Calu3 (cell line): Measurements from ENCODE around the gene NOCT. TPM values are rescaled to one million over a fixed set of nuclear protein-coding genes. Genes with fewer than 3 reads are reported as not detected.

ENCODE experiments used
- BruUV-seq: library from RNA; stranded (reverse); fragments of 400-500 nt; replicated peaks from 2 replicates; lab custom pipeline; 2021; lab: Mats Ljungman, UMichigan
- CTCF ChIA-PET: fragments of 300-600 bp; sonication (Branson Sonifier 250); formaldehyde crosslinking; loops from one replicate; lab custom pipeline; 2022; ENCODE audit warnings: antibody characterized with exemption; lab: Charles Lee
- DNase-seq: peaks from one replicate; pipeline ENCODE4 v3.0.0; 2022
- H3K27ac Mint-ChIP-seq: one replicate; pipeline ENCODE4 v1.8.0; 2022; ENCODE audit warnings: mixed read lengths; ENCODE audit not compliant: unreplicated experiment
- H3K27me3 Mint-ChIP-seq: one replicate; pipeline ENCODE4 v1.8.0; 2022; ENCODE audit warnings: mixed read lengths; ENCODE audit not compliant: unreplicated experiment
- H3K36me3 Mint-ChIP-seq: one replicate; pipeline ENCODE4 v1.8.0; 2022; ENCODE audit warnings: mild to moderate bottlenecking, moderate library complexity, mixed read lengths; ENCODE audit not compliant: insufficient read depth, unreplicated experiment
- H3K4me1 Mint-ChIP-seq: one replicate; pipeline ENCODE4 v1.8.0; 2022; ENCODE audit warnings: mild to moderate bottlenecking, low read depth, mixed read lengths; ENCODE audit not compliant: unreplicated experiment
- H3K4me3 Mint-ChIP-seq: one replicate; pipeline ENCODE4 v1.8.0; 2022; ENCODE audit warnings: mild to moderate bottlenecking, low read depth, moderate library complexity, mixed read lengths; ENCODE audit not compliant: unreplicated experiment
- H3K9me3 Mint-ChIP-seq: one replicate; pipeline ENCODE4 v1.8.0; 2022; ENCODE audit warnings: low read depth, mixed read lengths; ENCODE audit not compliant: unreplicated experiment
- intact Hi-C: fragments of 100-400 bp; cut with micrococcal nuclease; formaldehyde crosslinking; loops from one replicate; pipeline ENCODE4 v1.10.0; 2022; ENCODE audit not compliant: unreplicated experiment
- total RNA-seq: library from RNA; stranded (reverse); gene quantifications from 2 replicates; pipeline ENCODE4 v1.2.3, GENCODE V29; 2022
- TF ChIP-seq, protein P1 (sequence below): fragments of 200-600 bp; IDR thresholded peaks from one replicate; pipeline ENCODE4 v1.8.0; 2022; ENCODE audit warnings: antibody characterized with exemption; ENCODE audit not compliant: unreplicated experiment

NOCT gene
- total RNA-seq, 1 experiment from 2014 or later: 11.4 TPM

DNA sequence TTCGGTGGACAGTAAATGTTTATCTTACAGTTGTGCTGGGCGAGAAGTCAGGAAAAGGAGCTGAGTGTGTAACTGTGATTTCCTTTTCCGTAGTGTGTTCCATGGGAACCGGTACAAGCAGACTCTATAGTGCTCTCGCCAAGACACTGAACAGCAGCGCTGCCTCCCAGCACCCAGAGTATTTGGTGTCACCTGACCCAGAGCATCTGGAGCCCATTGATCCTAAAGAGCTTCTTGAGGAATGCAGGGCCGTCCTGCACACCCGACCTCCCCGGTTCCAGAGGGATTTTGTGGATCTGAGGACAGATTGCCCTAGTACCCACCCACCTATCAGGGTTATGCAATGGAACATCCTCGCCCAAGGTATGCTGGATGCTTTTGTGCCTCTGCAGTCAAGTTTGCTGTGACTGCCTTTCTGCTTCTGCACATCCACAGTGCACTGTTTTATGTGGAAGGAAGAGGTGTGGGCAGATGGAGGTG lies 27.4 kb downstream of the NOCT start:
- no peaks in the 10 kb centered on the region for H3K9me3 Mint-ChIP-seq
- intact Hi-C loops: no loop called here
- no TSS peak for BruUV-seq
- H3K27me3 Mint-ChIP-seq: no peaks in the 10 kb centered on the region
- DNase-seq: no peak
- CTCF ChIA-PET: no interaction called here
- H3K4me1 Mint-ChIP-seq: no peaks in the 10 kb centered on the region
- H3K36me3 Mint-ChIP-seq: peaks cover 27% of the 10 kb centered on the region
- H3K4me3 Mint-ChIP-seq: no peak overlapping the region
- TF ChIP-seq, protein P1, sequence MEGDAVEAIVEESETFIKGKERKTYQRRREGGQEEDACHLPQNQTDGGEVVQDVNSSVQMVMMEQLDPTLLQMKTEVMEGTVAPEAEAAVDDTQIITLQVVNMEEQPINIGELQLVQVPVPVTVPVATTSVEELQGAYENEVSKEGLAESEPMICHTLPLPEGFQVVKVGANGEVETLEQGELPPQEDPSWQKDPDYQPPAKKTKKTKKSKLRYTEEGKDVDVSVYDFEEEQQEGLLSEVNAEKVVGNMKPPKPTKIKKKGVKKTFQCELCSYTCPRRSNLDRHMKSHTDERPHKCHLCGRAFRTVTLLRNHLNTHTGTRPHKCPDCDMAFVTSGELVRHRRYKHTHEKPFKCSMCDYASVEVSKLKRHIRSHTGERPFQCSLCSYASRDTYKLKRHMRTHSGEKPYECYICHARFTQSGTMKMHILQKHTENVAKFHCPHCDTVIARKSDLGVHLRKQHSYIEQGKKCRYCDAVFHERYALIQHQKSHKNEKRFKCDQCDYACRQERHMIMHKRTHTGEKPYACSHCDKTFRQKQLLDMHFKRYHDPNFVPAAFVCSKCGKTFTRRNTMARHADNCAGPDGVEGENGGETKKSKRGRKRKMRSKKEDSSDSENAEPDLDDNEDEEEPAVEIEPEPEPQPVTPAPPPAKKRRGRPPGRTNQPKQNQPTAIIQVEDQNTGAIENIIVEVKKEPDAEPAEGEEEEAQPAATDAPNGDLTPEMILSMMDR: no peak
- no peak overlapping the region for H3K27ac Mint-ChIP-seq

DNA sequence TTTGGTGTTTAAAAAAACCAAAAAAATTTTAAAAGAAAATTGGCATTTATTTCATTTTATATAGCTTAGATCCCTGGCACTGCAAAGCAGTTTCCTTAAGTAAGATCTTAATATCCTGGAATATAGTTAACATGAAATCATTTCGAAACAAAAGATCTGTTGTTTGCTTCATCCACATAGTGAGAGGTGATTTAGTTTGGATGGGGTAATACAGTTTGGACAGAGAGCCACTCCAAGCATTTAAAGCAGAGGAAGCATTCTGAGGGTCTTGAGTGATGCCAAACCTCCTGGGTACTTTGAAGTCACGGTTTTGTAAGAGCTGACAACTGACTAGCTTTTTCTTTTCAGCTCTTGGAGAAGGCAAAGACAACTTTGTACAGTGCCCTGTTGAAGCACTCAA lies 28.7 kb downstream of the NOCT start:
- H3K27ac Mint-ChIP-seq: no peak overlapping the region
- DNase-seq: no peak
- TF ChIP-seq, protein P1: no peak
- H3K9me3 Mint-ChIP-seq: no peaks in the 10 kb centered on the region
- no peaks in the 10 kb centered on the region for H3K27me3 Mint-ChIP-seq
- BruUV-seq: no TSS peak
- peaks cover 39% of the 10 kb centered on the region for H3K36me3 Mint-ChIP-seq
- no peak overlapping the region for H3K4me3 Mint-ChIP-seq
- H3K4me1 Mint-ChIP-seq: no peaks in the 10 kb centered on the region
- CTCF ChIA-PET: interaction anchor here (0.7 kb wide), 2 partner anchors 14 to 877 kb away, joined by 3 read pairs; no protein-coding TSS in a partner anchor
- intact Hi-C loops: no loop called here

DNA sequence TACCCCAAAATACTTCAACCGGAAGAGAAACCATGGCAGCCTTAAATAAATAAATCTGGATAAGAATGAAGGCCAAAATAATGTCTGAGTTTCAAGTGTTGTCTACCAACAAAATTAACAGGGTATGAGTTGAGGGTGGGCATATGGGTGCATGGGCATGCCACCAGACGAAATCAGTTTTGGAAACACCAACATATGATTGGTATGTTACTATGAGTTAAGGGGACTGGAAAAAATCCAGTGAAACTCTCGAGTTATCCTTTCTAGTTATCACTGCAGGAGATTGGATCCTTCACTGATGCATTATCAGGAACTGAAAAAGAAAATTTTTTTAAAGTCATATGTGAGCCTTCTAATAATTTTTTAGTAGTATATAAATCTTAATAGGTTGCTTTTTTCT lies 32.4 kb downstream of the NOCT start:
- no peaks in the 10 kb centered on the region for H3K9me3 Mint-ChIP-seq
- H3K4me3 Mint-ChIP-seq: no peak overlapping the region
- H3K27ac Mint-ChIP-seq: no peak overlapping the region
- intact Hi-C loops: no loop called here
- no peak for DNase-seq
- TF ChIP-seq, protein P1: no peak
- no TSS peak for BruUV-seq
- H3K4me1 Mint-ChIP-seq: no peaks in the 10 kb centered on the region
- CTCF ChIA-PET: no interaction called here
- H3K36me3 Mint-ChIP-seq: peaks cover 34% of the 10 kb centered on the region
- H3K27me3 Mint-ChIP-seq: no peaks in the 10 kb centered on the region

DNA sequence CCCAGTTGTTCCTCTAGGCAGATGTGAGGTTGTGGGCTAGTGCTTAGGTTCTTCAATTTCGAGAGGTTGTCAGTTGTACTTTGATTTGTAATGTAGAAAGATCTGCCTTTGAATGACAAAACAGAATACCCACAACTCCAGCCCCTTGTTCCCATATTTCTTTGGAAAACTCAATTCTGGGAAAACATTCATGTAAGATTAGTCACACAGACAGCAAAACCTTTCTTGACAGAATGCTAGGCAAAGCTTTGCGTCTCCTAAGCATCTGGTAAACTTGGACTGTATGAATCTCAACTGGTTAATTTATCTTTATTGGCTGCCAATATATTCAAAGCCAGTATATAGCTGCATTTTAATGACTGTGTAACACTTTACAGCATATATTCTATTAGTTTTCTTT lies 34.9 kb downstream of the NOCT start:
- intact Hi-C loops: no loop called here
- Mint-ChIP-seq H3K4me1 (peaks cover 12% of the 10 kb centered on the region), H3K4me3 (no peak overlapping the region), H3K27ac (no peak overlapping the region), H3K36me3 (peaks cover 28% of the 10 kb centered on the region), H3K27me3 (no peaks in the 10 kb centered on the region), H3K9me3 (no peaks in the 10 kb centered on the region)
- TF ChIP-seq, protein P1: no peak
- BruUV-seq: no TSS peak
- CTCF ChIA-PET: interaction anchor here (0.8 kb wide), 1 partner anchor 20 kb away, joined by 3 read pairs; no protein-coding TSS in a partner anchor
- no peak for DNase-seq
